ENCODE data around the gene PRG3. TPM values are rescaled to one million over a fixed set of nuclear protein-coding genes. Genes with fewer than 3 reads are reported as not detected.

PRG3 gene
- total and polyA plus RNA-seq, 2 donors from 2014 or later, result not detected

DNA sequence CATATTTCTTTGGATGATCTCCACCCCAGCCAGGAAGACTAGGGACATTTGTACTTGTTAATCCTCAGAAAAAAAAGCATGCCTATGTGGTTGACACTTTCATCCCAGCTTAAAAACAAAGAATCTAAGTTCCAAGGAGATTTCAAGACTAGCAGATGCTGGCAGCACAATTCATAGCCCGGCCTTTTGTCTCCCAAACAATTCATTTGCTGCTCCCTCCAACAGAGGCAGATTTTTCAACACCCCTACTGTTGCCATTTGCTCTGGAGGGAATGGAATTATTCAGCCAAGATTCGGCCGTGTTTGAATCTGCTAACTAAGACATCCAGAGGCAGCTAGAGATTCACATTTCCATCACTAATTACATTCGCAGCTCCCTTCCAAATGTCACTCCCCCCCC is 27.5 kb downstream of the PRG3 start:
- no peak overlapping the region for H3K27ac ChIP-seq (ENCODE audit: low read depth in 2 of 2, low read length in 2 of 2)
- no peak overlapping the region for H3K4me3 ChIP-seq (ENCODE audit: low read length in 3 of 3)
- no peaks in the 10 kb centered on the region for H3K27me3 ChIP-seq (ENCODE audit: control insufficient read depth, insufficient read depth, low read length)
- H3K9me3 ChIP-seq (ENCODE audit: control insufficient read depth in 2 of 3, insufficient read depth in 1 of 3, low read length in 3 of 3), result no peaks in the 10 kb centered on the region
- no peaks in the 10 kb centered on the region for H3K36me3 ChIP-seq (ENCODE audit: control insufficient read depth in 2 of 3, insufficient read depth in 3 of 3, low read length in 3 of 3)
- H3K9ac ChIP-seq (ENCODE audit: low read length in 3 of 3), result no peak overlapping the region
- TF ChIP-seq, protein P1, sequence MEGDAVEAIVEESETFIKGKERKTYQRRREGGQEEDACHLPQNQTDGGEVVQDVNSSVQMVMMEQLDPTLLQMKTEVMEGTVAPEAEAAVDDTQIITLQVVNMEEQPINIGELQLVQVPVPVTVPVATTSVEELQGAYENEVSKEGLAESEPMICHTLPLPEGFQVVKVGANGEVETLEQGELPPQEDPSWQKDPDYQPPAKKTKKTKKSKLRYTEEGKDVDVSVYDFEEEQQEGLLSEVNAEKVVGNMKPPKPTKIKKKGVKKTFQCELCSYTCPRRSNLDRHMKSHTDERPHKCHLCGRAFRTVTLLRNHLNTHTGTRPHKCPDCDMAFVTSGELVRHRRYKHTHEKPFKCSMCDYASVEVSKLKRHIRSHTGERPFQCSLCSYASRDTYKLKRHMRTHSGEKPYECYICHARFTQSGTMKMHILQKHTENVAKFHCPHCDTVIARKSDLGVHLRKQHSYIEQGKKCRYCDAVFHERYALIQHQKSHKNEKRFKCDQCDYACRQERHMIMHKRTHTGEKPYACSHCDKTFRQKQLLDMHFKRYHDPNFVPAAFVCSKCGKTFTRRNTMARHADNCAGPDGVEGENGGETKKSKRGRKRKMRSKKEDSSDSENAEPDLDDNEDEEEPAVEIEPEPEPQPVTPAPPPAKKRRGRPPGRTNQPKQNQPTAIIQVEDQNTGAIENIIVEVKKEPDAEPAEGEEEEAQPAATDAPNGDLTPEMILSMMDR (IDR thresholded peaks at IDR 0.05; ENCODE audit: borderline replicate concordance, extremely low read depth, insufficient read depth), result no peak
- DNase-seq (no peak), FAIRE-seq (no peak)
- no peaks in the 10 kb centered on the region for H3K4me1 ChIP-seq (ENCODE audit: control insufficient read depth in 2 of 3, insufficient read depth in 2 of 3, low read depth in 1 of 3, low read length in 3 of 3)
- intact Hi-C loops (cut with DNase I), result no loop called here

DNA sequence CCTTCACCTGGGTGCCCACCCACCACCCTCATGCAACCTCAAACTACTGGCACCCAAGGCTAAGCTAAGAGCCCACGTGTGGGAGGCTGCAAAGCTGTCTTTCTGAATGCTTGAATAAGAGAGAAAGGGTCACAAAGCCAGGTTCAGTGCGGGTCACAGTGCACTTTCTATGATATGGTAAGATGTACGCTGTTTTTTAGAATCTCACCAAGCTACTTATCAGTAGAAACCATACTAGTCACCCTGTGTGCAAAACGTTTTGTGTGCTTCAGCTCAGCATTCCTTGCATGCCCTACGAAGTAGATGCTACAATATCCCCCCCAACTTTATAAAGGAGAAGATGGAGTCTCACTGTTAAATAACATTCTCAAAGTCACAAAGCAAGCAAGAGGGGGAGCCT is 27.9 kb downstream of the PRG3 start:
- FAIRE-seq (no peak), DNase-seq (no peak)
- intact Hi-C loops (cut with DNase I), result no loop called here
- Histone ChIP-seq H3K4me1 (ENCODE audit: control insufficient read depth in 2 of 3, insufficient read depth in 2 of 3, low read depth in 1 of 3, low read length in 3 of 3) (no peaks in the 10 kb centered on the region), H3K27me3 (ENCODE audit: control insufficient read depth, insufficient read depth, low read length) (no peaks in the 10 kb centered on the region), H3K9ac (ENCODE audit: low read length in 3 of 3) (no peak overlapping the region), H3K36me3 (ENCODE audit: control insufficient read depth in 2 of 3, insufficient read depth in 3 of 3, low read length in 3 of 3) (no peaks in the 10 kb centered on the region), H3K4me3 (ENCODE audit: low read length in 3 of 3) (no peak overlapping the region), H3K9me3 (ENCODE audit: control insufficient read depth in 2 of 3, insufficient read depth in 1 of 3, low read length in 3 of 3) (no peaks in the 10 kb centered on the region), H3K27ac (ENCODE audit: low read depth in 2 of 2, low read length in 2 of 2) (no peak overlapping the region)
- TF ChIP-seq, protein P1 (IDR thresholded peaks at IDR 0.05; ENCODE audit: borderline replicate concordance, extremely low read depth, insufficient read depth), result no peak

DNA sequence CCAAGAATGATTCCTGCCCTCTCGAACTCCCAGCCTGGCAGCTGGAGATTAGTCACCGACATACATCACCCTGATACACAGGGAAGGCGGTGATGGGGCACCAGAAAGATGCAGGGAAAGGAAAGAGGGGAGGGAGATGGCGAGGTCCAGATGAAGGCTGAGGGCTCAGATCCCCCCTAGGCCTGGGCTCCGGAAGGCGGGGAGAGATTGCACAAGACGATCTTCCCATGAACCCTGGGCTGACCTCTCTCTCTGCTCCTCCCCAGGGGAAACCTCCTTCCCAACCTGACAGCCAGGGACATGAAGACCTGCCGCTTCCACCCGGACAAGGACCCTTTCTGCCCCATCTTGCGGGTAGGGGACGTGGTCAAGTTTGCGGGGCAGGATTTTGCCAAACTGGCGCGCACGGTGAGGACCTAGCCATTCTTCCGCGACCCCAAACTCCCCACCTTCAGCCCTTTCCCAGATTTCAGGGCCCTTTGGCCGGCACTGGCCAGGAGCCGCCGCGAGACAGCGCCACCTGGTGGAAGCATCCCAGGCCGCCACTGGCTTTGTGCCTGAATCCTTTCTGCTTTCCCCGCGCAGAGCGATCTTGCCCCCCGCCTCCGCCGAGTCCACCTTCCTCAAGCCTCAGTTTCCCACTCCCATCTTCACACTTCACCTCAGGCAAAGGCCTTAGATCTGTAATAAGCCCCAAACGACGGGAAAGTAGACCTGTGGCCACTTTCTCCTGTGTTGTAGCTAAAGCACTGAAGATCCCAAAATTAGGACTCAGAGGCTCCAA is 31.3 kb downstream of the PRG3 start:
- Histone ChIP-seq H3K9ac (ENCODE audit: low read length in 3 of 3) (no peak overlapping the region), H3K27me3 (ENCODE audit: control insufficient read depth, insufficient read depth, low read length) (no peaks in the 10 kb centered on the region), H3K27ac (ENCODE audit: low read depth in 2 of 2, low read length in 2 of 2) (no peak overlapping the region), H3K9me3 (ENCODE audit: control insufficient read depth in 2 of 3, insufficient read depth in 1 of 3, low read length in 3 of 3) (no peaks in the 10 kb centered on the region), H3K4me1 (ENCODE audit: control insufficient read depth in 2 of 3, insufficient read depth in 2 of 3, low read depth in 1 of 3, low read length in 3 of 3) (no peaks in the 10 kb centered on the region), H3K36me3 (ENCODE audit: control insufficient read depth in 2 of 3, insufficient read depth in 3 of 3, low read length in 3 of 3) (no peaks in the 10 kb centered on the region), H3K4me3 (ENCODE audit: low read length in 3 of 3) (no peak overlapping the region)
- intact Hi-C loops (cut with DNase I), result no loop called here
- DNase-seq (peak; percentile 64 to 82 (median 71)), FAIRE-seq (no peak)
- TF ChIP-seq, protein P1 (IDR thresholded peaks at IDR 0.05; ENCODE audit: borderline replicate concordance, extremely low read depth, insufficient read depth), result peak; percentile 80

Data from kidney (tissue), 14 donors.